SK-N-SH (cell line): ENCODE data around the gene AEBP1. TPM values are rescaled to one million over a fixed set of nuclear protein-coding genes. Genes with fewer than 3 reads are reported as not detected.

Source experiments
- CTCF ChIA-PET: fragments of 300-600, 350-600 bp; formaldehyde crosslinking; extraction: SDS; loops from one replicate; lab custom pipeline; 2021; lab: Yijun Ruan, JAX
- POLR2A ChIA-PET: fragments of 350-600 bp; sonication (Branson Sonifier 250); formaldehyde crosslinking; extraction: SDS; loops from one replicate; lab custom pipeline; 2020; ENCODE audit warnings: antibody characterized with exemption, inconsistent platforms; lab: Yijun Ruan, JAX
- DNase-seq: peaks from one replicate; pipeline ENCODE4 v3.0.0; 2012
- H2AFZ ChIP-seq: fragments of 200-600 bp; sonication (generic); 2 replicates; pipeline ENCODE4 v1.8.1; 2016; ENCODE audit warnings: antibody characterized with exemption, mild to moderate bottlenecking, low read depth
- H3F3A ChIP-seq: fragments of 200-600 bp; sonication (generic); replicated peaks from 2 replicates; pipeline ENCODE3; 2016; ENCODE audit warnings: antibody characterized with exemption, mild to moderate bottlenecking; ENCODE audit not compliant: insufficient read depth
- H3K27ac ChIP-seq, 2 experiments: fragments of 200-500 bp in 1 of 2; fragments of 200-600 bp in 1 of 2; sonication (Bioruptor generic) in 1 of 2; sonication (generic), shearing (Covaris generic) in 1 of 2; 2 replicates each; pipeline versions ENCODE4 v1.5.1 to v1.6.1; 2014 to 2016; ENCODE audit warnings: low read depth in 2 of 2, inconsistent platforms in 1 of 2, low read length in 1 of 2, mild to moderate bottlenecking in 1 of 2, mixed read lengths in 1 of 2
- H3K27me3 ChIP-seq: fragments of 200-600 bp; sonication (generic), shearing (Covaris generic); 2 replicates; pipeline ENCODE4 v1.6.1; 2016; ENCODE audit warnings: mixed run types; ENCODE audit not compliant: insufficient read depth
- H3K36me3 ChIP-seq, 2 experiments: fragments of 200-500 bp in 1 of 2; fragments of 200-600 bp in 1 of 2; sonication (Bioruptor generic) in 1 of 2; sonication (generic) in 1 of 2; replicated peaks in 1 of 2; 2 replicates each; pipeline versions ENCODE3 to v1.5.1; 2014 to 2016; ENCODE audit warnings: low read length in 1 of 2, mild to moderate bottlenecking in 1 of 2; ENCODE audit not compliant: insufficient read depth in 2 of 2, control insufficient read depth in 1 of 2
- H3K4me1 ChIP-seq, 2 experiments: fragments of 200-500 bp in 1 of 2; fragments of 200-600 bp in 1 of 2; sonication (Bioruptor generic) in 1 of 2; sonication (generic), shearing (Covaris generic) in 1 of 2; 2 replicates each; pipeline versions ENCODE4 v1.5.1 to v1.6.1; 2014 to 2016; ENCODE audit warnings: low read depth in 1 of 2, low read length in 1 of 2, mixed run types in 1 of 2; ENCODE audit not compliant: insufficient read depth in 2 of 2, control insufficient read depth in 1 of 2
- H3K4me2 ChIP-seq: fragments of 200-600 bp; sonication (generic), shearing (Covaris generic); 2 replicates; pipeline ENCODE4 v1.6.1; 2017; ENCODE audit warnings: mixed run types
- H3K4me3 ChIP-seq, 2 experiments: fragments of 200-500 bp in 1 of 2; fragments of 200-600 bp in 1 of 2; sonication (Bioruptor generic) in 1 of 2; sonication (generic), shearing (Covaris generic) in 1 of 2; 2 replicates each; pipeline versions ENCODE4 v1.5.1 to v1.8.1; 2014 to 2016; ENCODE audit warnings: low read depth in 2 of 2, inconsistent platforms in 1 of 2, low read length in 1 of 2, mild to moderate bottlenecking in 1 of 2, mixed read lengths in 1 of 2, moderate library complexity in 1 of 2
- H3K79me2 ChIP-seq: fragments of 200-600 bp; sonication (generic); 2 replicates; pipeline ENCODE4 v1.8.1; 2017; ENCODE audit warnings: mild to moderate bottlenecking; ENCODE audit not compliant: insufficient read depth
- H3K9ac ChIP-seq: fragments of 200-600 bp; sonication (generic); 2 replicates; pipeline ENCODE4 v1.6.1; 2017; ENCODE audit warnings: mixed run types
- H3K9me2 ChIP-seq: fragments of 200-600 bp; sonication (generic); 2 replicates; pipeline ENCODE4 v1.6.1; 2017; ENCODE audit warnings: mixed run types
- H3K9me3 ChIP-seq: fragments of 200-600 bp; sonication (generic); 2 replicates; pipeline ENCODE4 v1.6.1; 2017; ENCODE audit warnings: mixed run types, mild to moderate bottlenecking, moderate library complexity
- H4K20me1 ChIP-seq: fragments of 200-600 bp; sonication (generic); 2 replicates; pipeline ENCODE4 v1.6.1; 2017; ENCODE audit warnings: mild to moderate bottlenecking, mixed run types; ENCODE audit not compliant: insufficient read depth
- CTCF ChIP-seq: fragments of 200-600 bp; sonication (generic); IDR thresholded peaks from 2 replicates; pipeline ENCODE4 v1.6.1; 2017; ENCODE audit warnings: antibody characterized with exemption, mild to moderate bottlenecking, moderate library complexity
- GABPA ChIP-seq: IDR thresholded peaks from 2 replicates; pipeline ENCODE4 v1.4.0; 2012; ENCODE audit warnings: low read depth, mild to moderate bottlenecking
- MXI1 ChIP-seq: IDR thresholded peaks from 2 replicates; pipeline ENCODE4 v1.6.1; 2012; ENCODE audit warnings: mild to moderate bottlenecking, low read depth, low read length, improper control_type of control experiment
- REST ChIP-seq: IDR thresholded peaks from 2 replicates; pipeline ENCODE4 v1.6.1; 2012; ENCODE audit warnings: mild to moderate bottlenecking, low read depth, low read length, moderate library complexity
- RFX5 ChIP-seq: IDR thresholded peaks from 2 replicates; pipeline ENCODE4 v1.6.1; 2012; ENCODE audit warnings: mild to moderate bottlenecking, improper control_type of control experiment, low read length
- ZBTB33 ChIP-seq: IDR thresholded peaks from 2 replicates; pipeline ENCODE4 v1.4.0; 2012; ENCODE audit warnings: low read depth, borderline replicate concordance
- WGBS: methylation state at CpG from one replicate; pipeline ENCODE4 v1.1.6; 2017; ENCODE audit warnings: low lambda C conversion rate; 5-methylcytosine and 5-hydroxymethylcytosine counted together
- polyA plus RNA-seq, 3 experiments: library from polyadenylated mRNA; depleted of rRNA; stranded (reverse); fragments of >200 nt; gene quantifications; 2 replicates each; pipeline ENCODE4 v1.2.3, GENCODE V29; 2012

AEBP1 gene
- polyA plus RNA-seq, 1 of the 3 experiments (the other 2 are of a cell fraction), result 105 TPM

- no peaks in the 10 kb centered on the region for H4K20me1 ChIP-seq
- ChIA-PET CTCF (interaction anchor here (2.0 kb wide), 1 partner anchor 10 kb away, joined by 11 read pairs; no protein-coding TSS in a partner anchor), POLR2A (interaction anchor here (0.7 to 1.3 kb wide), 2 partner anchors 18 to 77 kb away, joined by 5 to 7 read pairs; partner anchors contain the start of gene POLD2)
- H3K9me2 ChIP-seq, result no peaks in the 10 kb centered on the region
- no peaks in the 10 kb centered on the region for H3K36me3 ChIP-seq
- H3K4me1 ChIP-seq, result peaks cover 0 to 19% of the 10 kb centered on the region in 2 experiments; a peak in 1 of 4 replicates
- H3K9ac ChIP-seq, result no peak within 1 kb of the TSS
- H3K79me2 ChIP-seq, result no peaks in the 10 kb centered on the region
- TF ChIP-seq ZBTB33, result no peak
- TF ChIP-seq GABPA, result no peak
- no peak for TF ChIP-seq RFX5
- no peak for TF ChIP-seq MXI1
- no peak for TF ChIP-seq REST
- no peak for TF ChIP-seq CTCF
- no peak within 1 kb of the TSS for H3K4me2 ChIP-seq
- 80% methylated on average over 6 of the region's 6 CpGs for WGBS
- no peaks in the 10 kb centered on the region for H3K9me3 ChIP-seq
- H2AFZ ChIP-seq, result no peak within 1 kb of the TSS
- H3K27ac ChIP-seq, result no peak within 1 kb of the TSS
- peak; percentile 33 for DNase-seq
- no peaks in the 10 kb centered on the region for H3K27me3 ChIP-seq
- H3F3A ChIP-seq, result peaks cover 8% of the 10 kb centered on the region
- no peak within 1 kb of the TSS for H3K4me3 ChIP-seq
Measured at GRCh38 chr7:44141221-44141850, 37.2 kb downstream of the AEBP1 start, which contains the start of gene MYL7. Gene MYL7 (minus strand): TSS chr7:44141332. CDS start chr7:44141305, 27 bp downstream.
